Measurements from ENCODE around the gene RNF114.

RNF114 gene

DNA sequence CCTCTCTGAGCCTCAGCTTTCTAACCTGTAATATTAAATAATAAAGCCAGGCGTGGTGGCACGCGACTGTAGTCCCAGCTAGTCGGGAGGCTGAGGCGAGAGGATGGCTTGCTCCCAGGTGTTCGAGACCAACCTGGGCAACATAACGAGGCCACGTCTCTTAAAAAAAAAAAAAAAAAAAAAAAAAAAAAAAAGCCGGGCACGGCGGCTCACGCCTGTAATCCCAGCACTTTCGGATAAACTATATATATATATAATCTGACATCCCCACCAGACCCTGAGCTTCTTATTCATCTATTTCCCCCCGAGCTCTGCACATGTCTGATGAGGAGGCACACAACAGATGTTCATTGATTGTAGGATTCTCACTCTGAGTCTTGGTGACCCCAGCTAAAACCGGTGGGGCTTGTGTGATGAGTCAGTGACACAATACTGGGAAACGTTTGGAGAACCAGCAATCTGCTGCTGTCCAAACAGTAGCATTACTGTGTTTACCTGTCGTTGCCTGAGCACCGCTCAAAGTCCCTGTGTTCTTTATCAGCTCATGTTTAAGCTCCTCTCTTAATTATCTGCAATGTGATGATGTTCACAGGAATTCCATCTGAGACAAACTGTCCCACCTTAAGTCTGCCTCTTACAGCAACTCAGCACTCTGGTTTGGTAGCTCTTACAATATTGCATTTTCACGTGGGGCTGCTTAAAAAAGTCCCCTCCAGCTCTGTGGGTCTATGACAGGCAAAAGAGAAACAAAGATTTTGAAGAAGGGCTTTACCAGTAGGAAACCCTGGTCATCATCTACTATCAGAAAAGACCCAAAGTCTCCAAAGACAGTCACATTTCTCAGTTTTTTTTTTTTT lies 19.8 kb upstream of the RNF114 start:
- Histone ChIP-seq H3K4me3 (ENCODE audit: low read depth, low read length) (peak overlapping the region; percentile 88), H3K9ac (ENCODE audit: low read length) (peak overlapping the region; percentile 98), H3K27me3 (ENCODE audit: control insufficient read depth, insufficient read depth, low read length) (no peaks in the 10 kb centered on the region), H3K27ac (ENCODE audit: low read depth, low read length) (no peak overlapping the region), H3K36me3 (ENCODE audit: control insufficient read depth, insufficient read depth, low read length) (no peaks in the 10 kb centered on the region), H3K4me1 (ENCODE audit: control insufficient read depth, insufficient read depth, low read length) (peaks cover 6% of the 10 kb centered on the region), H3K9me3 (ENCODE audit: control insufficient read depth, insufficient read depth, low read depth, low read length) (no peaks in the 10 kb centered on the region)

DNA sequence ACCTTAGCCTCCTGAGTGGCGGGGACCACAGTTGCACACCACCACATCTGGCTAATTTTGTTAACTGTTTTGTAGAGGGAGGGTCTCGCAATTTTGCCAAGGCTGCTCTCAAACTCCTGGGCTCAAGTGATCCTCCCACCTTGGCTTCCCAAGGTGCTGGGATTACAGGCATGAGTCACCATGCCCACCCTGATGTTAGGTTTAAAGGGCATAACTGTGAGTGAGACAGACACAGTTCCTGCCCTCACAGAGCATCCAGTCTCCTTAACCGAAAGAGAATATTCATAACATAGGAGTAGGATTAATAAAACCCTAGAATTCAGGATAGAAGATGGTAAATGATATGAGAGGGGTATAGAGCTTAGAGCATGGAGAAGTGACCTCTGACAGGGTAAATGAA lies 17.8 kb upstream of the RNF114 start:
- Histone ChIP-seq H3K36me3 (ENCODE audit: control insufficient read depth, insufficient read depth, low read length) (no peaks in the 10 kb centered on the region), H3K9ac (ENCODE audit: low read length) (no peak overlapping the region), H3K9me3 (ENCODE audit: control insufficient read depth, insufficient read depth, low read depth, low read length) (no peaks in the 10 kb centered on the region), H3K27me3 (ENCODE audit: control insufficient read depth, insufficient read depth, low read length) (no peaks in the 10 kb centered on the region), H3K27ac (ENCODE audit: low read depth, low read length) (no peak overlapping the region), H3K4me1 (ENCODE audit: control insufficient read depth, insufficient read depth, low read length) (peaks cover 6% of the 10 kb centered on the region), H3K4me3 (ENCODE audit: low read depth, low read length) (no peak overlapping the region)

DNA sequence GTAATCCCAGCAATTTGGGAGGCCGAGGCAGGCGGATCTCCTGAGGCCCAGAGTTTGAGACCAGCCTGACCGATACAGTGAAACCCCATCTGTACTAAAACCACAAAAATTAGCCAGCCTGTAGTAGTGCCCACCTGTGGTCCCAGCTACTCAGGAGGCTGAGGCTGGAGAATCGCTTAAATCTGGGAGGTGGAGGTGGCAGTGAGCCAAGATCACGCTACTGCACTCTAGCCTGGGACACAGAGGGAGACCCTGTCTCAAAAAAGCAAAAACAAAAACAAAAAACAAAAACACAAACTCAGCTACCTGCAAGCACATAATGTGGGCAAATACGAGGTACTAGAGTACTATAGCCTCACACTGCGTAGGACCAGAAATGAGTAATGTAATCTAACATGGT lies 17.2 kb upstream of the RNF114 start:
- Histone ChIP-seq H3K27me3 (ENCODE audit: control insufficient read depth, insufficient read depth, low read length) (no peaks in the 10 kb centered on the region), H3K4me3 (ENCODE audit: low read depth, low read length) (no peak overlapping the region), H3K9ac (ENCODE audit: low read length) (no peak overlapping the region), H3K9me3 (ENCODE audit: control insufficient read depth, insufficient read depth, low read depth, low read length) (no peaks in the 10 kb centered on the region), H3K36me3 (ENCODE audit: control insufficient read depth, insufficient read depth, low read length) (no peaks in the 10 kb centered on the region), H3K4me1 (ENCODE audit: control insufficient read depth, insufficient read depth, low read length) (peaks cover 5% of the 10 kb centered on the region), H3K27ac (ENCODE audit: low read depth, low read length) (no peak overlapping the region)

DNA sequence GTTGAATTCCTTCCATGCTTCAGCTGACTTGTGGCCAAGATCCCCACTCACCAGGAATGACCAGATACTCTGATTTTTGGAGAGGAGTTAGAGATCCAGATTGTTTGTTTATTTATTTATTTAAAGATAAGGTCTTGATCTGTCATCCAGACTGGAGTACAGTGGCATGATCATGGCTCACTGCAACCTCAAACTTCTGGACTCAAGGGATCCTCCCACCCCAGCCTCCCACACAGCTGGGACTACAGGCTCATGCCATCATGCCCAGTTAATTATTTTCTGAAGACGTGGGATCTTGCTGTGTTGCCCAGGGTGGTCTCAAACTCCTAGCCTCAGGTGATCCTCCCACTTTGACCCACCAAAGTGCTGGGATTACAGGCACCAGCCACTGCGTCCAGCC lies 16.7 kb upstream of the RNF114 start:
- no peaks in the 10 kb centered on the region for H3K36me3 ChIP-seq (ENCODE audit: control insufficient read depth, insufficient read depth, low read length)
- no peaks in the 10 kb centered on the region for H3K9me3 ChIP-seq (ENCODE audit: control insufficient read depth, insufficient read depth, low read depth, low read length)
- H3K9ac ChIP-seq (ENCODE audit: low read length), result no peak overlapping the region
- H3K4me3 ChIP-seq (ENCODE audit: low read depth, low read length), result no peak overlapping the region
- H3K4me1 ChIP-seq (ENCODE audit: control insufficient read depth, insufficient read depth, low read length), result 0 out of 2 replicates have a peak, but pooled peaks cover under 1% of the 10 kb centered on the region
- no peaks in the 10 kb centered on the region for H3K27me3 ChIP-seq (ENCODE audit: control insufficient read depth, insufficient read depth, low read length)
- no peak overlapping the region for H3K27ac ChIP-seq (ENCODE audit: low read depth, low read length)

DNA sequence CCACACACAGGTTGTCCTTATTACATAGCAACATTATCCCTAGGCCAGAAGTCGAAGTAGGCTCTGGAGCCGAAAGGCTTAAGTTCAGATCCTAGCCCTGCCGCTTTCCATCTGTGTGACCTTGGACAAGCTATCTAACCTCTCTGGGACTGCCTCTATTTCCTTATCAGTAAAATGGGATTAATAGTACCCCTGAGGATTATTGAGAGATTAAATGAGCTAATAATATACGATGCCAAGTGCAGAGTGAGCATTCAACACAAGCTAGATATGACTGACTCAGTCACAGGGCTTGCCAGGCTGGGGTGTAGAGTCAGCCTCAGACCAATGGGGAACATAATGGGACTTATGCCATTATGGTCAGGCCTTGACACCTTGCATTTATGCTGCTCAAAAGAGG lies 11.9 kb upstream of the RNF114 start:
- H3K4me1 ChIP-seq (ENCODE audit: control insufficient read depth, insufficient read depth, low read length), result no peaks in the 10 kb centered on the region
- no peak overlapping the region for H3K4me3 ChIP-seq (ENCODE audit: low read depth, low read length)
- H3K27me3 ChIP-seq (ENCODE audit: control insufficient read depth, insufficient read depth, low read length), result no peaks in the 10 kb centered on the region
- no peak overlapping the region for H3K9ac ChIP-seq (ENCODE audit: low read length)
- H3K9me3 ChIP-seq (ENCODE audit: control insufficient read depth, insufficient read depth, low read depth, low read length), result 0 out of 2 replicates have a peak, but pooled peaks cover 2% of the 10 kb centered on the region
- H3K36me3 ChIP-seq (ENCODE audit: control insufficient read depth, insufficient read depth, low read length), result no peaks in the 10 kb centered on the region
- H3K27ac ChIP-seq (ENCODE audit: low read depth, low read length), result no peak overlapping the region

DNA sequence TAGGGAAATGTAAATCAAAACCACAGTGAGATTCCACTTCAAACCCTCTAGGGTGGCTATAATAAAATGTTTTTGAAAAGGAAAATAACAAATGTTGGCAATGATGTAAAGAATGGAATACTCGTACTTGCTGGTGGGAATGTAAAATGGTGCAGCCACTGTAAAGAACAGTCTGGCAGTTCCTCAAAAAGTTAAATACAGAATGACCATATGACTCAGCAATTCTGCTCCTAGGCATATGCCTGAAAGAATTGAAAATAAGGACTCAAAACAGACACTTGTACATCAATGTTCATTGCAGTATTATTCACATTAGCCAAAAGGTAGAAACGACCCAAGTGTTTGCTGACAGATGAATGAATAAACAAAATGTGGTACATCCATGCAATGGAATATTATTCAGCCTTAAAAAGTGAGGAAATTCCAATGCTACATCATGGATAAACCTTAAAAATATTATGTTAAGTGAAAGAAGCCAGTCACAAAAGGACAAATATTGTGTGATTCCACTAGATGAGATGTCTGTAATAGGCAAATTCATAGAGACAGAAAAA lies 10.2 kb upstream of the RNF114 start:
- no peak overlapping the region for H3K27ac ChIP-seq (ENCODE audit: low read depth, low read length)
- H3K4me3 ChIP-seq (ENCODE audit: low read depth, low read length), result no peak overlapping the region

DNA sequence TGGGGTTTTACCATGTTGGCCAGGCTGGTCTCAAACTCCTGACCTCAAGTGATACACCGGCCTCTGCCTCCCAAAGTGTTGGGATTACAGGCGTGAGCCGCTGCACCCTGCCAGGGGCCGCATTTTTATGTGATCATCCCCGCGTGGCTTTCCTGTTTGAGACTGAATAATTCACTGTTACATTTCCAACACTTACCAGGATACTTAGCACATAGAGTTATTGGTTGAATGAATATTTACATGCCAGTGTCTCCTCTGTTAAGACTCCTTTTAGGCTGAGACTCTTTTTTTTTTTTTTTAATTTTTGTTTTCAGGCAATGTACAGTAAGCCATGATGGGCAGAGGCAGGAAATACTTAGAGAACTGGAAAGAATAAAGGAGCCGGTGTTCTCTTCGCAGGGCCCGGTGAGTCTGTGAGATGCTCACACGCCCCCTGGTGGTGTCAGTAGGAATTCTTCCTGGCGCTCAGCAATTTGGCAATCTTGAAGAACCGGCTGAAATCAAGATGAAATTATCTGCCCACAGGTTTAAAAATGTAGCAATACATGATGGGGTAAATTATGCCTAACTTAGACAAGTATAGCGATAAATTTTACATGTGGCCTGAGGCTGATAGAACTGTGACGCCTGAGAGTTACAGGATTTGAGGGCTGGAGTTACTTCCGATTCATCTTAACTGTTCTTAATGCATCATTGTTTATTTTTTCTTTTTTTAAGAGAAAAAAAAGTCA lies 7.6 kb upstream of the RNF114 start:
- Histone ChIP-seq H3K27me3 (ENCODE audit: control insufficient read depth, insufficient read depth, low read length) (no peaks in the 10 kb centered on the region), H3K9ac (ENCODE audit: low read length) (no peak overlapping the region), H3K36me3 (ENCODE audit: control insufficient read depth, insufficient read depth, low read length) (no peaks in the 10 kb centered on the region), H3K4me3 (ENCODE audit: low read depth, low read length) (no peak overlapping the region), H3K27ac (ENCODE audit: low read depth, low read length) (no peak overlapping the region), H3K4me1 (ENCODE audit: control insufficient read depth, insufficient read depth, low read length) (no peaks in the 10 kb centered on the region), H3K9me3 (ENCODE audit: control insufficient read depth, insufficient read depth, low read depth, low read length) (0 out of 2 replicates have a peak, but pooled peaks cover 2% of the 10 kb centered on the region)

More for the DNA sequence above, 10.2 kb upstream of the RNF114 start:
- Histone ChIP-seq H3K9ac (ENCODE audit: low read length) (no peak overlapping the region), H3K4me1 (ENCODE audit: control insufficient read depth, insufficient read depth, low read length) (no peaks in the 10 kb centered on the region), H3K27me3 (ENCODE audit: control insufficient read depth, insufficient read depth, low read length) (no peaks in the 10 kb centered on the region), H3K9me3 (ENCODE audit: control insufficient read depth, insufficient read depth, low read depth, low read length) (0 out of 2 replicates have a peak, but pooled peaks cover 2% of the 10 kb centered on the region), H3K36me3 (ENCODE audit: control insufficient read depth, insufficient read depth, low read length) (no peaks in the 10 kb centered on the region)

DNA sequence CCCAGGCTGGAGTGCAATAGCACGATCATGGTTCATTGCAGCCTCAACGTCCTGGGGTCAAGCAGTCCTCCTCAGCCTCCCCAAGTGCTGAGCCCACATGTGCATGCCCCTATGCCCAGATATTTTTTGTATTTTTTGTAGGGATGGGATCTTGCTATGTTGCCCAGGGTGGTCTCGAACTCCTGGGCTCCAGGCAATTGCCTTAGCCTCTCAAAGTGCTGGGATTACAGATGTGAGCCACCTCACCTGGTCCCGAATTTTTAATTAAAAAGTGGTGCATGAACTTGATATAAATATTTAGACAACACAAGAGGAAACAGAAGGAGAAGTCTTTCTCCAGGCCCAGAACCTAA lies 7.1 kb upstream of the RNF114 start:
- no peak overlapping the region for H3K27ac ChIP-seq (ENCODE audit: low read depth, low read length)
- H3K9me3 ChIP-seq (ENCODE audit: control insufficient read depth, insufficient read depth, low read depth, low read length), result 0 out of 2 replicates have a peak, but pooled peaks cover 2% of the 10 kb centered on the region
- H3K4me3 ChIP-seq (ENCODE audit: low read depth, low read length), result no peak overlapping the region
- H3K36me3 ChIP-seq (ENCODE audit: control insufficient read depth, insufficient read depth, low read length), result no peaks in the 10 kb centered on the region
- no peaks in the 10 kb centered on the region for H3K27me3 ChIP-seq (ENCODE audit: control insufficient read depth, insufficient read depth, low read length)
- no peaks in the 10 kb centered on the region for H3K4me1 ChIP-seq (ENCODE audit: control insufficient read depth, insufficient read depth, low read length)
- no peak overlapping the region for H3K9ac ChIP-seq (ENCODE audit: low read length)

DNA sequence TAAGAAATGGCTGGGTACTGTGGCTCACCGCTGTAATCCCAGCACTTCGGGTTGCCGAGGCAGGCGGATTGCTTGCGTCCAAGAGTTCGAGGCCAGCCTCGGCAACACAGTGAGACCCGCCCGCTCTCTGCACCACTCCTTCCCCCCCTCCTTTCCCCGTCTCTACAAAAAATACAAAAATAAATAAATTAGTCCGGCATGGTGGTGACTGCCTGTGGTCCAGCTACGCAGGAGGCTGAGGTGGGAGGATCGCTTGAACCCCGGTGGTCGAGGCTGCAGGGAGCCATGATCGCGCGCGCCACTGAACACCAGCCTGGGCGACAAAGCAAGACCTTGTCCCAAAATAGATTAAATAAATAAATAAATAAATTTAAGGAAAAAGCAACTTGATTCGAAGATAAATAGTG lies 448 bp upstream of the RNF114 start:
- Histone ChIP-seq H3K36me3 (ENCODE audit: control insufficient read depth, insufficient read depth, low read length) (peaks cover 12% of the 10 kb centered on the region), H3K9me3 (ENCODE audit: control insufficient read depth, insufficient read depth, low read depth, low read length) (no peaks in the 10 kb centered on the region), H3K9ac (ENCODE audit: low read length) (no peak overlapping the region), H3K4me1 (ENCODE audit: control insufficient read depth, insufficient read depth, low read length) (peaks cover 13% of the 10 kb centered on the region), H3K4me3 (ENCODE audit: low read depth, low read length) (peak overlapping the region; percentile 40), H3K27me3 (ENCODE audit: control insufficient read depth, insufficient read depth, low read length) (no peaks in the 10 kb centered on the region), H3K27ac (ENCODE audit: low read depth, low read length) (no peak overlapping the region)

DNA sequence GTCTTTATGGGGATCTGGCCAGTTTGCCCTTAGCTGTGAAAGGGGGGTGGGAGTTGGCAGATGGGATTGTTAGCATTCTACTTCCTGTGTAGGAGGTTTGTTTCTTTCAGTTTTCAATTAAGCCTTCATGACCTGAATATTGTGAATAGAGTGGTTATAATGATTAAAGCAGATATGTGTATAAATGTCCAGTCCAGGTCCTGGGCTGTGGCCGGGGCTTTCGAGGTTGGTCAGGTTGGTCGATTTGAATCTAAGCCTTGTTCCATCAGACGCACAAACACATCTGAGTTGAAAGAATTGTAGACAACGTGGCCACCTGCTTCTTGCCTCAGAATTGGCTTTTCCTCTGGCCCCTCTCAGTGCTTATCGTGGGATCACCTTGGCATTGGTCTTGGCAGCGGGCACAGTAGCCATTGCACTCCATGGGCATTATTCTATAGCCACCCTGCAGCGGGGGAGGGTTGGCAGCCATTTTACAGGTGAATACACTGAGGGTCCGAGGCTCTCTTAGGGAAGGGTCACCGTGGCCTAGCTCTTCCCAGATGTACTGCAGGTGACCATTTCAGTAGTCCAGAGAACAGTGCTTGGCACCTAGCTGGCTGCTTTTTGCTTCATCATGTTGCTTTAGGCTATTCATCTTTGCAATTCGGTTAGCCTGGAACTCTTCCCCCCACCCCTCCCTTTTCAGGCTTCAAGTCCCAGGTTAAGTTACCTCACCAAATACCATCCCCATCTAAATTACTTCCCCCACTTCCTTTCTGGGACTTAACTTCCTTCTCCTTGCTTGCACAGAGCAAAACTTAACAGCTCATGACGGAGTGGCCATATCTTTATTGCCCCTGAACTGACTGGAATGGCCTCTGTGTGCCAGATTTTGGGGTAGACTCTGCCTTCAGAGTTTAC lies 1.1 kb downstream of the RNF114 start:
- Histone ChIP-seq H3K4me1 (ENCODE audit: control insufficient read depth, insufficient read depth, low read length) (peaks cover 13% of the 10 kb centered on the region), H3K27ac (ENCODE audit: low read depth, low read length) (peak overlapping the region; percentile 88; the same call in 1 of the 2 replicates), H3K36me3 (ENCODE audit: control insufficient read depth, insufficient read depth, low read length) (peaks cover 27% of the 10 kb centered on the region), H3K9ac (ENCODE audit: low read length) (peak overlapping the region; percentile 94), H3K9me3 (ENCODE audit: control insufficient read depth, insufficient read depth, low read depth, low read length) (no peaks in the 10 kb centered on the region), H3K4me3 (ENCODE audit: low read depth, low read length) (peak overlapping the region; percentile 100), H3K27me3 (ENCODE audit: control insufficient read depth, insufficient read depth, low read length) (no peaks in the 10 kb centered on the region)

Data from HUES6 (cell line).